ENCODE data around the gene CDCA4.
A peak's percentile ranks its signal among the peaks of the same experiment; 100 is the strongest.

Gene CDCA4

GRCh38 chr14:105021656-105022275 is 883 bp upstream of the CDCA4 start:
- Histone ChIP-seq H3K27me3 (ENCODE audit: insufficient read depth, low read length) (no peaks in the 10 kb centered on the region), H3K36me3 (ENCODE audit: insufficient read depth, low read length) (peaks cover 8% of the 10 kb centered on the region), H3K4me3 (ENCODE audit: low read length) (peak overlapping the region; percentile 87), H3K9ac (ENCODE audit: low read depth, low read length) (peak overlapping the region; percentile 95), H3K4me1 (ENCODE audit: insufficient read depth, low read length) (peaks cover 13% of the 10 kb centered on the region; the same call in 1 of the 2 replicates), H3K9me3 (ENCODE audit: insufficient read depth, low read depth, low read length) (no peaks in the 10 kb centered on the region), H3K27ac (ENCODE audit: low read depth, low read length) (peak overlapping the region; percentile 83)
- 11% methylated on average over 20 of the region's 20 CpGs for WGBS

GRCh38 chr14:105019861-105020814 is 745 bp downstream of the CDCA4 start:
- Histone ChIP-seq H3K9ac (ENCODE audit: low read depth, low read length) (peak overlapping the region; percentile 98), H3K4me1 (ENCODE audit: insufficient read depth, low read length) (peaks cover 21% of the 10 kb centered on the region), H3K36me3 (ENCODE audit: insufficient read depth, low read length) (peaks cover 15% of the 10 kb centered on the region), H3K9me3 (ENCODE audit: insufficient read depth, low read depth, low read length) (no peaks in the 10 kb centered on the region), H3K4me3 (ENCODE audit: low read length) (peak overlapping the region; percentile 82), H3K27ac (ENCODE audit: low read depth, low read length) (peak overlapping the region; percentile 93), H3K27me3 (ENCODE audit: insufficient read depth, low read length) (no peaks in the 10 kb centered on the region)
- 4% methylated on average over 75 of the region's 75 CpGs for WGBS

- Histone ChIP-seq H3K27ac (ENCODE audit: low read depth, low read length) (no peak overlapping the region), H3K36me3 (ENCODE audit: insufficient read depth, low read length) (peaks cover 15% of the 10 kb centered on the region), H3K4me3 (ENCODE audit: low read length) (no peak overlapping the region), H3K9ac (ENCODE audit: low read depth, low read length) (no peak overlapping the region), H3K9me3 (ENCODE audit: insufficient read depth, low read depth, low read length) (no peaks in the 10 kb centered on the region), H3K27me3 (ENCODE audit: insufficient read depth, low read length) (no peaks in the 10 kb centered on the region), H3K4me1 (ENCODE audit: insufficient read depth, low read length) (peaks cover 17% of the 10 kb centered on the region)
- WGBS = 81% methylated on average over 4 of the region's 4 CpGs
These were observed 2.5 kb downstream of the CDCA4 start for GRCh38 chr14:105018414-105018813.

- Histone ChIP-seq H3K4me3 (ENCODE audit: low read length) (no peak overlapping the region), H3K36me3 (ENCODE audit: insufficient read depth, low read length) (peaks cover 33% of the 10 kb centered on the region), H3K4me1 (ENCODE audit: insufficient read depth, low read length) (peaks cover 17% of the 10 kb centered on the region), H3K9ac (ENCODE audit: low read depth, low read length) (no peak overlapping the region), H3K27me3 (ENCODE audit: insufficient read depth, low read length) (no peaks in the 10 kb centered on the region), H3K9me3 (ENCODE audit: insufficient read depth, low read depth, low read length) (no peaks in the 10 kb centered on the region), H3K27ac (ENCODE audit: low read depth, low read length) (no peak overlapping the region)
- 89% methylated on average over 6 of the region's 6 CpGs for WGBS
These were observed 5.0 kb downstream of the CDCA4 start for GRCh38 chr14:105015905-105016304.

GRCh38 chr14:105015242-105015641 is 5.6 kb downstream of the CDCA4 start:
- H3K27me3 ChIP-seq (ENCODE audit: insufficient read depth, low read length) = no peaks in the 10 kb centered on the region
- no peaks in the 10 kb centered on the region for H3K9me3 ChIP-seq (ENCODE audit: insufficient read depth, low read depth, low read length)
- H3K4me1 ChIP-seq (ENCODE audit: insufficient read depth, low read length) = peaks cover 17% of the 10 kb centered on the region
- no peak overlapping the region for H3K4me3 ChIP-seq (ENCODE audit: low read length)
- H3K27ac ChIP-seq (ENCODE audit: low read depth, low read length) = no peak overlapping the region
- peaks cover 39% of the 10 kb centered on the region for H3K36me3 ChIP-seq (ENCODE audit: insufficient read depth, low read length)
- 85% methylated on average over 9 of the region's 9 CpGs for WGBS
- H3K9ac ChIP-seq (ENCODE audit: low read depth, low read length) = no peak overlapping the region

- Histone ChIP-seq H3K27ac (ENCODE audit: low read depth, low read length) (no peak overlapping the region), H3K36me3 (ENCODE audit: insufficient read depth, low read length) (peaks cover 46% of the 10 kb centered on the region), H3K4me3 (ENCODE audit: low read length) (no peak overlapping the region), H3K9ac (ENCODE audit: low read depth, low read length) (no peak overlapping the region), H3K4me1 (ENCODE audit: insufficient read depth, low read length) (peaks cover 17% of the 10 kb centered on the region), H3K27me3 (ENCODE audit: insufficient read depth, low read length) (no peaks in the 10 kb centered on the region), H3K9me3 (ENCODE audit: insufficient read depth, low read depth, low read length) (no peaks in the 10 kb centered on the region)
- WGBS = 74% methylated on average over 4 of the region's 4 CpGs
These were observed 6.3 kb downstream of the CDCA4 start for GRCh38 chr14:105014631-105015030.

GRCh38 chr14:105014032-105014431 is 6.9 kb downstream of the CDCA4 start:
- Histone ChIP-seq H3K9me3 (ENCODE audit: insufficient read depth, low read depth, low read length) (no peaks in the 10 kb centered on the region), H3K4me1 (ENCODE audit: insufficient read depth, low read length) (peaks cover 12% of the 10 kb centered on the region), H3K27ac (ENCODE audit: low read depth, low read length) (no peak overlapping the region), H3K4me3 (ENCODE audit: low read length) (no peak overlapping the region), H3K9ac (ENCODE audit: low read depth, low read length) (no peak overlapping the region), H3K27me3 (ENCODE audit: insufficient read depth, low read length) (no peaks in the 10 kb centered on the region), H3K36me3 (ENCODE audit: insufficient read depth, low read length) (peaks cover 47% of the 10 kb centered on the region)
- WGBS = 95% methylated on average over 9 of the region's 9 CpGs

- Histone ChIP-seq H3K9me3 (ENCODE audit: insufficient read depth, low read depth, low read length) (no peaks in the 10 kb centered on the region), H3K4me1 (ENCODE audit: insufficient read depth, low read length) (peaks cover 11% of the 10 kb centered on the region), H3K9ac (ENCODE audit: low read depth, low read length) (no peak overlapping the region), H3K4me3 (ENCODE audit: low read length) (no peak overlapping the region), H3K27ac (ENCODE audit: low read depth, low read length) (no peak overlapping the region), H3K36me3 (ENCODE audit: insufficient read depth, low read length) (peaks cover 47% of the 10 kb centered on the region), H3K27me3 (ENCODE audit: insufficient read depth, low read length) (no peaks in the 10 kb centered on the region)
- WGBS = 86% methylated on average over 7 of the region's 8 CpGs
These were observed 7.6 kb downstream of the CDCA4 start for GRCh38 chr14:105013150-105013785.

- WGBS = 91% methylated on average over 23 of the region's 23 CpGs
- Histone ChIP-seq H3K36me3 (ENCODE audit: insufficient read depth, low read length) (peaks cover 56% of the 10 kb centered on the region), H3K4me1 (ENCODE audit: insufficient read depth, low read length) (peaks cover 11% of the 10 kb centered on the region), H3K27me3 (ENCODE audit: insufficient read depth, low read length) (no peaks in the 10 kb centered on the region), H3K27ac (ENCODE audit: low read depth, low read length) (no peak overlapping the region), H3K9me3 (ENCODE audit: insufficient read depth, low read depth, low read length) (no peaks in the 10 kb centered on the region), H3K9ac (ENCODE audit: low read depth, low read length) (no peak overlapping the region), H3K4me3 (ENCODE audit: low read length) (no peak overlapping the region)
These were observed 8.5 kb downstream of the CDCA4 start for GRCh38 chr14:105012171-105012985.

GRCh38 chr14:105011312-105011990 is 9.4 kb downstream of the CDCA4 start:
- peaks cover 56% of the 10 kb centered on the region for H3K36me3 ChIP-seq (ENCODE audit: insufficient read depth, low read length)
- H3K4me3 ChIP-seq (ENCODE audit: low read length) = no peak overlapping the region
- H3K27ac ChIP-seq (ENCODE audit: low read depth, low read length) = no peak overlapping the region
- peaks cover 5% of the 10 kb centered on the region for H3K4me1 ChIP-seq (ENCODE audit: insufficient read depth, low read length)
- H3K9me3 ChIP-seq (ENCODE audit: insufficient read depth, low read depth, low read length) = no peaks in the 10 kb centered on the region
- no peak overlapping the region for H3K9ac ChIP-seq (ENCODE audit: low read depth, low read length)
- 96% methylated on average over 29 of the region's 29 CpGs for WGBS
- no peaks in the 10 kb centered on the region for H3K27me3 ChIP-seq (ENCODE audit: insufficient read depth, low read length)

All from HUES64 (cell line).